SU-DHL-6 (cell line): Measurements from ENCODE around the gene AGFG1.

Source experiments
- EZH2phosphoT487 ChIP-seq: fragments of 200-600 bp; sonication (generic), shearing (Covaris generic); conservative IDR thresholded peaks from 2 replicates; pipeline ENCODE4 v1.6.1; 2018; ENCODE audit warnings: mild to moderate bottlenecking, antibody characterized with exemption, low read length, moderate library complexity, mixed read lengths
- TF ChIP-seq, protein P1 (sequence below): fragments of 200-600 bp; sonication (generic); IDR thresholded peaks from one replicate; pipeline ENCODE4 v1.5.1; 2017; ENCODE audit warnings: antibody characterized with exemption, mild to moderate bottlenecking, low read length, moderate library complexity; ENCODE audit not compliant: insufficient read depth, poor library complexity, severe bottlenecking

DNA sequence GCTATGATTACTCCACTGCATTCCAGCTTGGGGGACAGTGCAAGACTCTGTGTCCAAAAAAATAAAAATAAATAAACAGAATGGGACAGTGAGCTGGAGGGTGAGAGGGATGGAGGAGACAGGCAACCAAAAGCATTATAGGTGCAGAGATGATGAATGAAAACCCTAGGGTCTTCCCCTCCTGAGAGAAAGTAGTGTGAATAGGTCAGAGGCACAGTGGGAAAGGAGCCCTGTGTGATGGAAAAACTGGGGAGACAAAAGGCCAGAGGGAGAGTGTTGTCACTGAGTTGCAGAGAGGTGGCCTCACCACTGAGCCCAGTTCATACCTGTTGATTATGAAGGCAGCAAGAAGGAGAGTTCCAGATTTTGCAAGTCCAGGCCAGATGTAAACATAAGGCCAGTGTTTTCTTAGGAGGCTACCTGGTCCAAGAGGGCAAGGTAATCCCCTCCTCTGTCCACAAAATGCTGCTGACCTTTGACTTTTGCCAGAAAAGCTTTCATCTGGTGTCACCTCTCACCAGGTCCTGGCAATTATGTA is 17.6 kb upstream of the AGFG1 start:
- TF ChIP-seq, protein P1, sequence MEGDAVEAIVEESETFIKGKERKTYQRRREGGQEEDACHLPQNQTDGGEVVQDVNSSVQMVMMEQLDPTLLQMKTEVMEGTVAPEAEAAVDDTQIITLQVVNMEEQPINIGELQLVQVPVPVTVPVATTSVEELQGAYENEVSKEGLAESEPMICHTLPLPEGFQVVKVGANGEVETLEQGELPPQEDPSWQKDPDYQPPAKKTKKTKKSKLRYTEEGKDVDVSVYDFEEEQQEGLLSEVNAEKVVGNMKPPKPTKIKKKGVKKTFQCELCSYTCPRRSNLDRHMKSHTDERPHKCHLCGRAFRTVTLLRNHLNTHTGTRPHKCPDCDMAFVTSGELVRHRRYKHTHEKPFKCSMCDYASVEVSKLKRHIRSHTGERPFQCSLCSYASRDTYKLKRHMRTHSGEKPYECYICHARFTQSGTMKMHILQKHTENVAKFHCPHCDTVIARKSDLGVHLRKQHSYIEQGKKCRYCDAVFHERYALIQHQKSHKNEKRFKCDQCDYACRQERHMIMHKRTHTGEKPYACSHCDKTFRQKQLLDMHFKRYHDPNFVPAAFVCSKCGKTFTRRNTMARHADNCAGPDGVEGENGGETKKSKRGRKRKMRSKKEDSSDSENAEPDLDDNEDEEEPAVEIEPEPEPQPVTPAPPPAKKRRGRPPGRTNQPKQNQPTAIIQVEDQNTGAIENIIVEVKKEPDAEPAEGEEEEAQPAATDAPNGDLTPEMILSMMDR: no peak
- TF ChIP-seq EZH2phosphoT487: no peak
